Stimulated activated CD4-positive, alpha-beta T cell treated with anti-CD3 and anti-CD28 coated beads, Interleukin-15, amount 100 ng/mL, for 24 hours (primary cell): ENCODE measurements around the gene ZC3H8.
"Not testable (repeated sequence)": the region's sequence is repeated elsewhere in the genome, so short reads cannot be mapped to it uniquely, and the experiment has no call there.

Experiments
- DNase-seq: peaks from one replicate; pipeline ENCODE4 v3.0.0-alpha.2; 2020

Gene ZC3H8

DNA sequence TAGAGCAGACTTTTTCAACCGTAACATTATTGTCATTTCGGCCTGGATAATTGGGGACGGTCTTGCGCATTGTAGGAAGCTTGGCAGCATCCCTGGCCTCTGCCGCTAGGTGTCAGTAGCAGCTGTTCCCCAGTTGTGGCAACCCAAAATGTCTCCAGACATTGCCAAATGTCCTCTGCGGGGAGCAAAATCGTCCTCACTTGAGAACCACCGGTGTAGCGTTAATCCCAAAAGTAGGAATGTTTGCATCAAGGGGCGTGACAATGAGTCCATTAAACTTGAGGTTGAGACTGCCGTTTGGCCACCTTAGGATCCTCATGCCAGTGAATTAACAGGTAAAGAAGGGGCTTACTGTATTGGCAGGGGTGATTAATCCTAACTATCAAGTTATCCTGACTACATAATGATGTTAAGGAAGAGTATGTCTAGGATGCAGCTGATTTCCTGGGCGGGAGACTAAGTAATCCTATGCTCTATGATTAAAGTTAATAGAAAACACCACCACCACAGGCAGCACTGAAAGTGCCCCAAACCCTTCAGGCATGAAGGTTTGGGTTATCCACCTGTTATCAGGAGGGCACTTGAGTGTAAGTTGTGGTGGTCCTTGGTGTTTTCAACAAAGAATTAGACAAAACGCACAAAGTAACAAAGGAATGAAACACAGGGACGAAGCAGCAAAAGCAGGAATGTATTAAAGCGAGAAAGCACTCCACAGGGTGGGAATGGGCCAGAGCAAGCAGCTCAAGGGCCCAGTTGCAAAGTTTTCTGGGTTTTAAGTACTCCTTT, 4.9 kb upstream of the ZC3H8 start:
- peak; percentile 89 for DNase-seq

DNA sequence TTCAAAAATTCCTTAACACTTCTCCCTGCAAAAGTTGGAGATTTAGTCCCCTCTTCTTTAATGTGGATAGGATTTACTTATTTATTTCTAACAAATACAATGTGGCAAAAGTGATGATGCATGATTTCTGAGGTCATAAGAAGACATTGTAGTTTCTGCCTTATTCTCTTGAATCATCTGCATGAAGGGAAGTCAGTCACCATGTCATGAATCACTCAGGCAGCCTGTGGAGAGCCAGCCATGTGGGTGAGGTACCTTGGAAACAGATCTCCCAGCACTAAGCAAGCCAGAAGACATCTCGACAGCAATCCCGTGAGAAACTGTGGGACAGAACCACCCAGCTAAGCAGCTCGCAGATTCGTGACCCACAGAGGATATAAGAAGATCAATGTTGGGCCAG, 2.7 kb upstream of the ZC3H8 start:
- no peak for DNase-seq

- DNase-seq = no peak
Observed at GRCh38 chr2:112256654-112257053, 1.8 kb upstream of the ZC3H8 start.

DNA sequence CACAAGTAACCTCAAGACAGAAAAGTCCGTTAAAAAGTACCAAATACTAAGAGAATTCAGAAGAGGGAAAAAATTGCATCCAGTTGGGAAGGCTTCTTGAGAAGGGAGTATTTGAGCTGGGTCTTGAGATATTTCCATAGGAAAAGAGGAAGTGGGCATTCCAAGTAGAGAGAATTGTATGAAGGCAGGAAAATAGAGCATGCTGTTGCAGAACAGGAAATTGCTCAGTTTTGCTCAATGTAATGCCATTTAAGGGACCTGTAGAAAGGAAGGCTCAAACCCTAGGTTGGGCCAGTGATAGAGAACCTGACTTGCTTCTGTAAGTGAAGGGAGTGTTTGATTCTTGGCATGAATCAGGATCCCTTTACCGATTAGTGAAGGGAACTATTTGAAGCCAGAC, 1.0 kb upstream of the ZC3H8 start:
- DNase-seq = no peak

DNA sequence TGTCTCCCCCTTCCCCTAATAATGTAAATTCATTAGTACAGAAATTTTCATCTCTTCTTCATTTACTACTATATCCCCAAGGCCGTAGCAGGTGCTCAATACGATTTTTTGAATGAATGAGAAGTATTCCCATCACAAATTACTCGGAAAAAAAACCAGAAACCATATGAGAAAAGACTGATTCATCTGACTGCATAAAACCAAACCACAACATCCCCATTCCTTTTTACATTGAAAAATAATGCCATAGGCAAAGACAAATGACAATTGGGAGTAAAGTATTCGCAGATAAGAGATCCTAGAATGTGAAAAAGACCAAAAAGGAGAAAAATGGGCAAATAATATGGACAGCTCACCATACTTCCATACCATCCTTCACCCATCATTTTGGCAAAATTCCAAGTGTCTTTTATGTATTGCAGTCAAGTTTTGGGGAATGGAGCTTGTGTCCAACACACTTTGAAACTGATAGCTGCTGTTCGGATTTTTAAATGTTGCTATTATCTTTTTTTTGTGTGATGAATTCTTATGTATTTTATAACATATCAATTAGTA, 1.5 kb downstream of the ZC3H8 start:
- DNase-seq = no peak

DNA sequence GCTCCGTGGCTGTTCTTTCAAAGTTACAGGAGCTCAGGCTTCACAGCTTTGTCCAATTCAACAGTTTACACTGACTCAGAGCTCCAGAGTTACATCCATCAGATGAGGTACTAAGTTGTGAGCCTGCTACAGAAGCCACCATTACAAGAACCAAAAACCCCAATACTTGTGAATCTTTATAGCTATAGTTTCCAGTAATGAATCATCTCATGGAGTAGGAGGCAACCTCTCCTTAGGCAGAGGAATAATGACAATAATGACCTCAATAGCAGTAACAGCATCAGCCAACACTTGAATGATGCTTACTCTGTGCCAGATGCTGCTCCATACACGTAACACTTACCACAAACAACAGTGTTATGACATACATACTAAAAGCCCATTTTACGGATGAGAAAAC, 3.6 kb downstream of the ZC3H8 start:
- DNase-seq = no peak

- DNase-seq = no peak
Observed at GRCh38 chr2:112244854-112245253, 10.0 kb downstream of the ZC3H8 start.

- DNase-seq = no peak
Observed at GRCh38 chr2:112243233-112243632, 11.6 kb downstream of the ZC3H8 start.

DNA sequence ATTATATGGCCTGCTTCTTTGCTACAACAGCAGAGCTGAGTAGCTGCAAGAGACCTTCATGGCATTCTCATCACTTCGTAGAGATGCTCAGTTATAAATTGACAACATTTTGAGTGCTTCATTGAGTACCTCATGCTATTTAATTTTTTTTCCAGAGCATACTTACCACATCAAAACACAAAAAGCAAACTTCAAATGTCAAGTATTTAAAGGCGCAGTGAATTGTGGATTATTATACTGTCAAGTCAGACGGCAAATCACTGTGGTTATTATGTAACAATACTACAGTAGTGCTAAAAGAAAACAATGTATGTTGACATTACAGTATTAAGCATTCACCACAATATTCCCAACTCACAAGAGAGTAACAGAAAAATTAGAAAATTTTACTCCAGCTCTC, 12.5 kb downstream of the ZC3H8 start:
- DNase-seq = no peak

- no peak for DNase-seq
Observed at GRCh38 chr2:112239862-112240261, 15.0 kb downstream of the ZC3H8 start.

DNA sequence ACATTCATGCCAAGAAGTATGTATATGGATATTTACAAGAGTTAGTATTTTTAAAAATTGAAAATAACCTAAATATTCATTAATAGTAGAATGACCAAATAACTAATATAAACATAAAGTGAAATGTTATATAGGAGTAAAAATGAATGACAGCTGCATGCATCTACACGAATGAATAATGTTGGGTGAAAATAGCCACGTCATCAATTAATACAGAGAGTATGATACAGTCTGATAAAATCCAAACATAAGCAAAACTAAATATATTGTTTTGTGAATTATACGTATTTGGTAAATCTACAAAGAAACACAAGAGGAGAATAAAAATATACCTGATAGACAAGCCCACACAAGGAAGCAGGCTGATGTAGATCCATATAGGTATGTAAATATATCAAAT, 24.5 kb downstream of the ZC3H8 start:
- no peak for DNase-seq

- DNase-seq = no peak
Observed at GRCh38 chr2:112229348-112229747, 25.5 kb downstream of the ZC3H8 start.

DNA sequence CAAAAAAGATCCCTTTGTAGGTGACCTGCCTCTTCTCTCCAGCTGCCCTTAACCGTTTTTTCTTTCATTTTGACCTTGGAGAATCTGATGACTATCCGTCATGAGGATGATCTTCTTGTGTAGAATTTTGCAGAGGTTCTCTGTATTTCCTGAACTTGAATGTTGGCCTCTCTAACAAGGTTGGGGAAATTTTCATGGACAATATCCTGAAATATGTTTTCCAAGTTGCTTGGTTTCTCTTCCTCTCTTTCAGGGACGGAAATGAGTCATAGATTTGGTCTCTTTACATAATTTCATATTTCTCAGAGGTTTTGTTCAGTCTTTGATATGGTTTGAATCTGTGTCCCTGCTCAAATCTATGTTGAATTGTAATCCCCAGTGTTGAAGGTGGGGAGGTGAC, 34.0 kb downstream of the ZC3H8 start:
- DNase-seq = no peak

DNA sequence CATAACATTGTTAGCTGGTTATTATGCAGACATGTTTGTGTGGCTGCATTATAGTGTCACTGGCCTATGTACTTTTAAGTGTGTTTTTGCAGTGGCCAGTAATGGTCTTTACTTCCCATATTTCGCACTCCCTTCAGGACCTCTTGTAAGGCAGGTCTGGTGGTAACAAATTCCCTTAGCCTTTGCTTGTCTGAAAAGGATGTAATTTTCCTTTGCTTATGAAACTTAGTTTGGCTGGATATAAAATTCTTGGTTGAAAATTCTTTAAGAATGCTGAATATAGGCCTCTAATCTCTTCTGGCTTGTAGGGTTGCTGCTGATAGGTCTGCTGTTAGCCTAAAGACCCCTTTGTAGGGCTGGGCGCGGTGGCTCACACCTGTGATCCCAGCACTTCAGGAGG, 34.7 kb downstream of the ZC3H8 start:
- no peak for DNase-seq

GRCh38 chr2:112217854-112218253, 37.0 kb downstream of the ZC3H8 start:
- DNase-seq = no peak

- DNase-seq = no peak
Observed at GRCh38 chr2:112216167-112216566, 38.7 kb downstream of the ZC3H8 start.

DNA sequence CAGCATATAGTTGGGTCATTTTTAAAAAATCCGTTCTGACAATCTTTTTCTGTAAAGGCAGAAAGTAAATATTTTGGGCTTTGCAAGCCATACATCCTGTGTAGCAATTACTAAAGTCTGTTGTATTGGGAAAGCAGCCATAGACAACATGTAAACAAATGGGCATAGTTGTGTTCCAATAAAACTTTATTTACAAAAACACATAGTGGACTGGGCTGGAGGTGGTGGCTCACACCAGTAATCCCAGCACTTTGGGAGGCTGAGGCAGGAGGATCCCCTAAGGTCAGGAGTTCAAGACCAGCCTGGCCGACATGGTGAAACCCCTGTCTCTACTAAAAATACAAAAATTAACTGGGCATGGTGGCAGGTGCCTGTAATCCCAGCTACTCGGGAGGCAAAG, 46.9 kb downstream of the ZC3H8 start:
- not testable (repeated sequence) for DNase-seq

GRCh38 chr2:112204411-112204810, 50.4 kb downstream of the ZC3H8 start:
- DNase-seq = no peak

DNA sequence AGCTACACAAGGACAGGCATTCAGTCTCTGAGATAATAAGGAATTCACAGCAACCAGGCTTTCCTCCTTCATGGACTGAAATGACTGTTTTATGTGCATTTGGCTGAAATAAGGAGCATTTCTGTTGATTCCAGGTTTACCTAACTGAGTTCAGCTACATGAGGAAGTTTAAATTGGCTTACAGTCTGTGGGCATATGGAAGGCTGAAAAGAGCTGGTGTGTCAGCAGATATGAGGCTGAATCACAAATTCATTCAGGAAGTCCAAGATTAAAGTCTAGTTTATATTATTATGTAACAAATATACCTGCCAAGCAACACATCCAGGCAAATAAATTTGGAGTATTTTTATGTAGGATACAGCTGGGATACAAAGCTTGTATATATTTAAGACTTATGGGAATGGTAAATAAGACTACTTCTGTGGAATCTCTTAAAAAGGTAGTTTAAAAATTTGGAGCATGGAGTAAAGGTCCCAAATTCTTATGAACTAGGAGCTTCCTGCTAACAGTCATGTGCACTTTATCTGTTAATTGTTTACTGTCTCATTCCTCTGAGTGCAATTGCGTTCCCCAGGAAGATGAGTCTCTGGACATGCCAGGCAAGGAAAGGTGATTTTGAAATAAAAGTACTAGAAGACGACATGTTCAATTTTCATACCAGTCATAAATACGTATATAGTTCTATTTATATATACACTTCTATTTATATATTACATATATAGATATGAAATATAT, 53.0 kb downstream of the ZC3H8 start:
- no peak for DNase-seq

DNA sequence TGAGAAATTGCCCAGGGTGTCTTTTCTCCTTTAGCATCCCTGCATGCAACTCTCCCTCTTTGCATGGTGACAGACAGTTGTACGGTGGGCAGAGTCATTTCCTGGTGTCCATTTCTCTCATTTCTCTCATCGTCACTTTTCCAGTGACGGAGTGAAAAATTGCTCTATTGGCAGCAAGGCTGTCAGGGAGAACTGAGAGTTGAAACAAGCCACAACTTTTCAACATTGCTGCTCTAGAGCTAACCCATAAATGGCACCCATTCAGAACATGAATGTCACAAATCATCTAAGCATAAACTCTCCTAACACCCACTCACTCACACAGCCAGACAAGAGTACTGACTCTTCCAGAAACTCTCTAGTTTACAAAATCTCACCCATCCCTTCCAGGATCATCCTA, 55.7 kb downstream of the ZC3H8 start:
- no peak for DNase-seq

DNA sequence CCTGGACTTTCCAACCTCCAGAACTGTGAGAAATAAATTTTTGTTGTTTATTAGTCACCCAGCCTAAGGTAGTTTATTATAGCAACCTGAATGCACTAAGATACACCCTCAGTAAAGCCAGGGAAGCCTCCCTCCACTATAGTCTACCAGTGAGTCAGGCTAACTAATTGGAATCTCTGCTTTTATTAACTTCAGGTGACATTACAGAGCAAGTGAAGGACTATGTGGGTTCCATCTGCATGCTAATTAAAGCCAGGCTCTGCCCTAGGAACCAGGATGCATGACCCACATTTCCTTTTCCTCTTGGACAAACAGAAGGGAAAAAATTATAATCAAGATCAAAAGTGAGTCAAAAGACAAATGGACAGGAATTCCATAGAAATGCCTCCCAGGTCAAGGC, 56.1 kb downstream of the ZC3H8 start:
- no peak for DNase-seq

- DNase-seq = no peak
Observed at GRCh38 chr2:112197868-112198267, 57.0 kb downstream of the ZC3H8 start.

DNA sequence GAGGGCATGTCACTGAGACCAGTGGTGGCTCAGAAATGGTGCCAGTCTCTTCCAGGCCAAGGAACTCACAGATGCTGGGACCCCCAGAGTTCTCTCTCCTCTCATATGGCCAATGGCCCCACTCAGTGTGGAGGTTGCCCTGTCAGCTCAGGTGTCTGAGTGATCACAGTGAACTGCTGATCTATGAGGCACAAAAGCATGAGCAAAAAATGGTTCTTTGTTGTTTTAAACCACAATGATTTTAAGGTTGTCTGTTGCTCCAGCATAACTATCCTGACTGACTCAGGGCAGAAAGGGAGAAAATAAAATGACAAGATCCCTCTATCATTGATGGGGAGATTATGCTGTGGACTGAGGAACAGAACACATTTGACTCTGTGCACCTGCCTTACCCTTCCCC, 58.9 kb downstream of the ZC3H8 start:
- DNase-seq = no peak

DNA sequence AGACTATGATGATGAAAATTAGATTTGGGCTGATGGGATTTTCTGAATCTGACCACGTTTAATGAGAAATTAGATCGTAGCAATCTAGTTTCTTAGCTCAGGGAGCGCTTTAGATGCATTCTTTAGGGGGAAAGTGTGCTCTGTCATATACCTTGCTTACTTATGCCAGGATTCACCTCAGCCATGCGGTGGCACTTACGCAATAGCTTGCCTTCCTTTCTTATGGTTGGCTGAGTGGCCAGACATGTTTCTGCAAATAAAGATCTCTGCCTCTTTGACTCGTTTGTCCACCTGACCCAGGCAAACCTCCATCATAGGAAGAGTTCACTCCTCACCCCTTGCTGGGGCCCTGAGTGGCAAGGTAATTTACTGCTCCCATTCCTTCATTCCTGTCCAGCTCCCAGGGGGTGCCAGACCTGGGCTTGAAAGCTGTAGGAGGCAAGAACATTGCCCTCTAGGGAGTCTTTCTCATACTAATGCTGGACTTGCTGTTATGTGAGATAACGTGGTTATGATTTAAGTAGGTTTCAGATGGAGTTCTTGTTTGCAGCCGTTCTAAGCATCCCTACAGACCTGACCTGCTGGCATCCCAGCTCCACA, 59.6 kb downstream of the ZC3H8 start:
- DNase-seq = no peak
